ENCODE results near the gene CTNNBL1. TPM values are rescaled to one million over a fixed set of nuclear protein-coding genes. Genes with fewer than 3 reads are reported as not detected.

The CTNNBL1 gene
- total and polyA plus RNA-seq, 2 of the 4 experiments (the other 2 are of a cell fraction), result 29.9 to 34.1 TPM

- dilution Hi-C loops (cut with HindIII; ENCODE audit: low sequenced_read_pairs, unreplicated experiment), result no loop called here
- CTCF ChIA-PET, result no interaction called here
Measured at GRCh38 chr20:37781626-37782025, 87.8 kb downstream of the CTNNBL1 start.

More at GRCh38 chr20:37781626-37782025, 87.8 kb downstream of the CTNNBL1 start:
- DNase-seq (peak; percentile 12), ATAC-seq (ENCODE audit: low read depth) (no peak)
- H2AK5ac ChIP-seq (ENCODE audit: low read depth, low read length), result no peak overlapping the region
- H3K18ac ChIP-seq (ENCODE audit: low read depth, low read length), result no peak overlapping the region
- H3K4me1 ChIP-seq (ENCODE audit: control insufficient read depth, insufficient read depth, low read length), result no peaks in the 10 kb centered on the region
- H4K8ac ChIP-seq (ENCODE audit: low read depth in 2 of 2, low read length in 2 of 2), result no peak overlapping the region
- no peak overlapping the region for H2BK120ac ChIP-seq (ENCODE audit: low read depth, low read length)
- no peak overlapping the region for H2AFZ ChIP-seq (replicated peaks; ENCODE audit: low read length, poor library complexity)
- H3K4me2 ChIP-seq (ENCODE audit: low read depth, low read length), result no peak overlapping the region
- H4K5ac ChIP-seq (ENCODE audit: low read depth, low read length), result no peak overlapping the region
- no CpG with 5 or more reads among the region's 1 CpG for WGBS, 2 experiments (ENCODE audit: extremely low coverage in 2 of 2, insufficient read length in 1 of 2)
- intact Hi-C loops (cut with micrococcal nuclease) (no loop called here), in situ Hi-C loops (cut with MboI; ENCODE audit: low sequenced_read_pairs) (no loop called here)
- no TSS peak for BruUV-seq (replicated peaks)
- H2BK20ac ChIP-seq (ENCODE audit: low read depth, low read length), result no peak overlapping the region
- H3K79me1 ChIP-seq (ENCODE audit: low read depth in 1 of 2, low read length in 2 of 2), result 0 out of 4 replicates have a peak, but pooled peaks cover 0 to 5% of the 10 kb centered on the region in 2 experiments
- 0 out of 2 replicates have a peak, but pooled peaks cover 3% of the 10 kb centered on the region for H3K9me1 ChIP-seq (ENCODE audit: insufficient read depth, low read length)
- no peak overlapping the region for H4K91ac ChIP-seq (ENCODE audit: insufficient read depth, low read depth, low read length)
- no peak overlapping the region for H3K23ac ChIP-seq (ENCODE audit: low read depth, low read length)
- TF ChIP-seq RFX5 (IDR thresholded peaks at IDR 0.05; ENCODE audit: low read depth, low read length), result no peak
- peak; percentile 18; the same call in 1 of the 2 replicates for TF ChIP-seq CEBPB (IDR thresholded peaks at IDR 0.05; ENCODE audit: low read depth, low read length)
- peaks cover 5% of the 10 kb centered on the region for H3K36me3 ChIP-seq (ENCODE audit: control insufficient read depth, insufficient read depth, low read length)
- no peak overlapping the region for H3K27ac ChIP-seq (ENCODE audit: insufficient read depth, low read length)
- POLR2A ChIA-PET (ENCODE audit: unreplicated experiment), result no interaction called here
- no peaks in the 10 kb centered on the region for H3K27me3 ChIP-seq (ENCODE audit: control insufficient read depth, insufficient read depth, low read length)
- H2BK5ac ChIP-seq (ENCODE audit: low read depth, low read length, poor library complexity, severe bottlenecking), result no peak overlapping the region
- H4K20me1 ChIP-seq (ENCODE audit: insufficient read depth, low read length), result no peaks in the 10 kb centered on the region
- H3K4me3 ChIP-seq (ENCODE audit: insufficient read depth, low read depth, low read length), result no peak overlapping the region
- no peak overlapping the region for H3K4ac ChIP-seq (ENCODE audit: low read depth, low read length)
- H3K56ac ChIP-seq (ENCODE audit: extremely low read depth, insufficient read depth, low read length), result no peak overlapping the region
- no peak overlapping the region for H2BK15ac ChIP-seq (ENCODE audit: low read depth, low read length)
- no peak overlapping the region for H3K14ac ChIP-seq (replicated peaks; ENCODE audit: low read depth, low read length)
- H3K9ac ChIP-seq (ENCODE audit: low read depth, low read length), result no peak overlapping the region
- no peaks in the 10 kb centered on the region for H3K9me3 ChIP-seq (ENCODE audit: control insufficient read depth, insufficient read depth, low read length)
- no peak overlapping the region for H2AK9ac ChIP-seq (replicated peaks; ENCODE audit: low read depth, low read length, poor library complexity)
